ENCODE measurements around the gene PPP6R3. TPM values are rescaled to one million over a fixed set of nuclear protein-coding genes. Genes with fewer than 3 reads are reported as not detected.
"Not testable (repeated sequence)": the region's sequence is repeated elsewhere in the genome, so short reads cannot be mapped to it uniquely, and the experiment has no call there.

PPP6R3 gene
- total RNA-seq, 1 donor from 2014 or later = 140 TPM

GRCh38 chr11:68635172-68635571, 174.6 kb downstream of the PPP6R3 start:
- not testable (repeated sequence) for FAIRE-seq; DNase-seq (ENCODE audit: low spot score in 2 of 2)

- DNase-seq (ENCODE audit: low spot score in 2 of 2); FAIRE-seq: not testable (repeated sequence)
Observed at GRCh38 chr11:68635883-68636282, 175.3 kb downstream of the PPP6R3 start.

GRCh38 chr11:68639322-68639721, 178.8 kb downstream of the PPP6R3 start:
- FAIRE-seq = not testable (repeated sequence)

GRCh38 chr11:68641880-68642279, 181.3 kb downstream of the PPP6R3 start:
- DNase-seq (ENCODE audit: low spot score in 2 of 2) (no peak), FAIRE-seq (no peak)

More at GRCh38 chr11:68639322-68639721, 178.8 kb downstream of the PPP6R3 start:
- not testable (repeated sequence) for DNase-seq (ENCODE audit: low spot score in 2 of 2)

GRCh38 chr11:68643585-68643984, 183.0 kb downstream of the PPP6R3 start:
- FAIRE-seq (no peak), DNase-seq (ENCODE audit: low spot score in 2 of 2) (no peak)

- FAIRE-seq (no peak), DNase-seq (ENCODE audit: low spot score in 2 of 2) (no peak)
Observed at GRCh38 chr11:68646832-68647231, 186.3 kb downstream of the PPP6R3 start.

- DNase-seq (ENCODE audit: low spot score in 2 of 2) = no peak
- FAIRE-seq = no peak
Observed at GRCh38 chr11:68649851-68650555, 189.5 kb downstream of the PPP6R3 start.

GRCh38 chr11:68650801-68651200, 190.2 kb downstream of the PPP6R3 start:
- no peak for FAIRE-seq
- no peak for DNase-seq (ENCODE audit: low spot score in 2 of 2)

GRCh38 chr11:68651208-68651984, 190.8 kb downstream of the PPP6R3 start:
- DNase-seq (ENCODE audit: low spot score in 2 of 2) = no peak
- no peak for FAIRE-seq

GRCh38 chr11:68651985-68652682, 191.6 kb downstream of the PPP6R3 start:
- DNase-seq (ENCODE audit: low spot score in 2 of 2) (no peak), FAIRE-seq (no peak)

GRCh38 chr11:68652683-68653156, 192.2 kb downstream of the PPP6R3 start:
- DNase-seq (ENCODE audit: low spot score in 2 of 2) (no peak), FAIRE-seq (no peak)

GRCh38 chr11:68653486-68654430, 193.2 kb downstream of the PPP6R3 start:
- no peak for DNase-seq (ENCODE audit: low spot score in 2 of 2)
- no peak for FAIRE-seq

- DNase-seq (ENCODE audit: low spot score in 2 of 2) (no peak), FAIRE-seq (no peak)
Observed at GRCh38 chr11:68654978-68655377, 194.4 kb downstream of the PPP6R3 start.

GRCh38 chr11:68655406-68655805, 194.9 kb downstream of the PPP6R3 start:
- no peak for FAIRE-seq
- no peak for DNase-seq (ENCODE audit: low spot score in 2 of 2)

- DNase-seq (ENCODE audit: low spot score in 2 of 2) (no peak), FAIRE-seq (no peak)
Observed at GRCh38 chr11:68655806-68656205, 195.3 kb downstream of the PPP6R3 start.

GRCh38 chr11:68657021-68657780, 196.6 kb downstream of the PPP6R3 start:
- FAIRE-seq = no peak
- no peak for DNase-seq (ENCODE audit: low spot score in 2 of 2)

- no peak for FAIRE-seq
- no peak for DNase-seq (ENCODE audit: low spot score in 2 of 2)
Observed at GRCh38 chr11:68658097-68658496, 197.5 kb downstream of the PPP6R3 start.

- DNase-seq (ENCODE audit: low spot score in 2 of 2) (no peak), FAIRE-seq (no peak)
Observed at GRCh38 chr11:68658661-68659060, 198.1 kb downstream of the PPP6R3 start.

Measured in frontal cortex (tissue), 4 donors.